Measurements from ENCODE around the gene AIP.

DNA sequence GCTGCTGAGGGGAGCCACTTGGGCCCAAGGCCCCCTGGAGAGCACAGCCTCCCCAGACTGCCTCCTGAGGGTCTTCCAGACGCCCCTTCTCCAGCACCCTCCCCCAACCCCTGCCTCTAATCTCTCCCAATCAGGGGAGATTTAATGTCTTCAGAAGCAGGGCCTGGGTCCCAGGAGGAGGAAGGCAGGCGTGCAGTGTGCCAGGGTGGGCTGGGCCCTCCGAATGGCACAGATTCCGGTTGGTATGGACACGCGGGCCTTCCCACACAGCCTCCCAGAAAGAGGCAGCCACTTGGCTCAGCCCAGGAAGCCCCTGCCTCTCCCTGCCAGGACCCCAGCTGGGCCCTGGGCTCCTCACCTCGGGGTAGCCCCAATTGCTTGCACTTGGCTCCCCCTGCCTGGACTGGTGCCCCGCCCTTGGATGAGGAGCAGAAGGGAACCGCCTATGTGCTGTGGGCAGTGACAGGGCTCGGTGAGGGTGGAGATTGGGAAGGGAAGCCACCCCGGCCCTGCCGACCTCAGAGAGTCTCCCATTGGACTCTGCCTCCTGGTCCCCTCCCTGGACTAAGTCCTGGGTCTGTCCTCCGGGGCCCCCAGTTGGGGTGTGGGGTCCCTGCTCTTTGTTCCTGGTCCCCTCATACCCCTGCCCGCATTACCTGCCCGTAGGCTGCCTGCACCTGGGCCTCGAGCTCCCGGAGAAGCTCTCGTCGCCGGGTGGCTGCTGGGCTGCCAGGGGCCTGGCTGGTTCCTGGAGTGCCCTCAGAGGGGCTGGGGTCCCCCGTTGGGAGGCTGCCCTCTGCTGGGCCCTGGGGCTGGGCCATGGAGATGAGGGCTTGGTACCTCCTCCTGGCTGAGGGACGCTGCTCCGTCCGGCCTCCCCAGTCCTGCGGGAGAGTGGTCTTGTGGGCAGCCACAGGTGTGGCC, 41.0 kb downstream of the AIP start:
- no peak for TF ChIP-seq POLR2A (IDR thresholded peaks at IDR 0.05; ENCODE audit: low read depth, low read length)
- no peak for TF ChIP-seq TAF1 (IDR thresholded peaks at IDR 0.05; ENCODE audit: low read depth, low read length)
- TF ChIP-seq SPI1 (IDR thresholded peaks at IDR 0.05; ENCODE audit: low read depth, low read length): no peak
- no peak for TF ChIP-seq POU2F2 (IDR thresholded peaks at IDR 0.05; ENCODE audit: low read depth, low read length)
- TF ChIP-seq POLR2AphosphoS5 (IDR thresholded peaks at IDR 0.05; ENCODE audit: low read depth, low read length): no peak
